GM18519 (cell line): ENCODE measurements around the gene MRPS27.

ENCODE experiments used
- ATAC-seq: cut with Tn5 transposase; IDR thresholded peaks from one replicate; pipeline ENCODE4 v1.9.1; 2021; ENCODE audit warnings: mild to moderate bottlenecking, moderate library complexity; ENCODE audit not compliant: unreplicated experiment, low FRiP score

The MRPS27 gene

DNA sequence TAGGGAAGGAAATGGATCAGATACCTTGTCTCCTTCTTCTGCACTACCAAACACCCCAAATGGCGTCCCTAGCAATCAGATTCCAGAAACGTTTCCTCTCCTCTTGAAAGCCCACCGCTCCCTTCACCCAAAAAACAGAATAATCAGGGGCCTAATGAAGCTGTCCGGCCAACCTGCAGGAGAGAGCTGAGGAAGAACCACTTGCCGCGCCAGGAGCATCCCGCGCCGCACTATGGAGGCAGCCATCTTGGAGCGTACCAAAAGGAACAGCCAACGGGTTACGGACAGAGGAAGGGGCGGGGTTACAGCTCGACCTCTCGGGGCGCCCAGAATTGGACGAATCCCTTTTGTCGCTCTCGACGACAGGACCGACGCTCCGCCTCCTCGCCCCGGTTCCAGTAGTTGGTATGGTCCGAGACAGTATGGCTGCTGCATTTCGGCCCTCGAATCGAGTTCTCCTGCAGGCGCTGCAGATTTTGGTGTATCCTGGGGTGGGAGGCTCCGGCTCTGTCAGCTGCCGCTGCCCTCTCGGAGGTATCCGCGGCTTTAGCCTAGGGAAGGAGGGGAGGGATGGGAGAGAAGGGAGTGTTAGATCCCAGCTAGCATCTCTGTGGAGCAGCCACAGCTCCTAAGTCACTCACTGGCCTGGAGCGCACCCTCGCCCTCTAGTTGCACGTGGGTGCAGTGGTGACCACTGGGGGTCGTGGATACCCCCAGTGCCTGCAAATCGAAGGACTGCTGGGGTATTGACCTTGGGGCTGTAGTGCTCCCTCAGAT, at the start of gene MRPS27, which contains the start of gene PTCD2:
TSS of gene MRPS27 (minus strand) at position 265 of the 777 bp plus-strand sequence. CDS start at position 246, 19 bp downstream.
TSS of gene PTCD2 (plus strand) at position 398 of the 777 bp plus-strand sequence. CDS start at position 408, 10 bp downstream.
- ATAC-seq, result peak; percentile 94

DNA sequence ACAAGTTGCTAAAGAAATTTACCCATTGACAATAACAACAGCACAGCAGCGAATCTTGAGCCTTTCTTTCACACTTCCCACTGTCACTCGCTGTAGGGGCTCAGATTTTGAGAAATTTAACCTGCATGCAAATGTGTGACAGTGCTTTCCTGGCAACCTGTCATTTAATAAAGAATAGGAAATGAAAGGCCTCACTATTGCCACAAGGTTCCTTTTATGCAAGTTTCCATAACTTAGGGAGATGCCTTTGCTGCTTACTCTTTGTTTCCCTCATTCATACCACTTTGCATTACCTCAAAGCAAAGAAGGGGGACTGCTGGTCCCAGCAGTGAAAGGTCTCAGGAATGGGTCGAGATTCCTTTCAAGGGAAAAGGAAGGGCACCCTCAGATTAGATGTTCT, 49.7 kb upstream of the MRPS27 start:
- no peak for ATAC-seq

DNA sequence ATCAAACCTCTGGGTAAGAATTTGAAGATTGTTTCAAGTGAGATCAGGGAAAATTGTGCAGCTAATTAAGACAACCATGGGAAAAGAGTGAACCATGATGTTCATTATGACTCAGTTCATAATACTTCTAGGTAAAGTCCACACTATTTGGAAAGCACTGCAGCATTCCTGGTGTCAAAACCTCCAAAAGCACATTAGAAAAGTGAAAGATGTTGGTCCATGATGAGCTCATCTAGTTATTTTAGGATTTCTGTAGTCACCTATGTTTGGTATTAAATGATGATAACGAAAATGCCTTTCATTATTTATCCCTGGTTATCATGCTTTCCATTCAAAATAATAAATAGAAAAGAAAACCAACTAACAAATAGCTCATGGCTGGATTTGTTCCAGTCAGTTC, 49.3 kb upstream of the MRPS27 start:
- ATAC-seq, result no peak

DNA sequence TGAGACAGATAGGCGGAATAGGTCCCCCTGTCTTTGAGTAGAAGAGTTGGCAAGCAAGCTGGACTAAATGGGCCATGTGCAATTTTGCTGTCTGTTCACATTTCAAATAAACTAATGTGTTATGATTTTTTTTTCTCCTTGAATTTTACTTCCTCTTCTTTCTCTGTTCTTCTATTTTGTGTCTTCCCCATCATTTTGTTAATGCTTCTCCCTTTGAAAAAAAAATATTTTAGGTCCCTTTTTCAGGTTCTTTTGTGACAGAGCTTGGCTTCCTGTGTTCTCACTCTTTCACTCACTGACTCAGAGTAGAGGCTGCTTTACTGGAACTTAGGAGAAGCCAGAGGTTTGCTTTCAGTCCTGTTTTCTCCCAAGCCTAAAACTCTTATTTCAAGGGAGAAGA, 48.2 kb upstream of the MRPS27 start:
- no peak for ATAC-seq

DNA sequence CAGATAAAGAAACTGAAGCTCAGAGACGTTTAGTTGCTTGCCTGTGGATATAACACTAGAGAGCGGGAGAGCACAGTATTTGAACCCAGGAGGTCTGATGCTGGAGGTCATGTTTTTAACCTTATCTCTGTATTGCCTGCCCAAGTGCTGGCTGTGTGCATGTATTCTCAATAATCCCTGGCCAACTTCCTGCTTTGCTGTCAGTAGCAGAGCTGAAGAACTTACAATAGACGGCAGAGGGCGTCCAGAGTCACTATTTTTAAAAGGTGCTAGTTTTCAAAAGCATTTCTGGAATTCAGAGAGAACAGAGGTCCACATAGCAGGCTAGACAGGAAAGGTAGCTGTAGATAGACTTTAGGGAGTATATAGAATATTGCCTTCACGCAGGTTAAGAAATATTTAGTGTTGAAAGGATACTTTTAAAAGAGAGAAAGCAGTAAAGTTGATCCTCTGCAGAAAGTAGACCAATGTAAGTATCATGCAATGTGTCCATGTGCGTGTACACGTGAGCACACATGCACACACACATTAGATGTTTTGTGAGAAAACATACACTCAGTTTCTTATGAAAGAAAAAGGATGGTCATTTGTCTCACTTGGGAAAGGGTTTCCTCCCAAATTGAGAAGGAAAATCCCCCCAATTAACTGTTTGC, 46.4 kb upstream of the MRPS27 start:
- peak; percentile 65 for ATAC-seq

DNA sequence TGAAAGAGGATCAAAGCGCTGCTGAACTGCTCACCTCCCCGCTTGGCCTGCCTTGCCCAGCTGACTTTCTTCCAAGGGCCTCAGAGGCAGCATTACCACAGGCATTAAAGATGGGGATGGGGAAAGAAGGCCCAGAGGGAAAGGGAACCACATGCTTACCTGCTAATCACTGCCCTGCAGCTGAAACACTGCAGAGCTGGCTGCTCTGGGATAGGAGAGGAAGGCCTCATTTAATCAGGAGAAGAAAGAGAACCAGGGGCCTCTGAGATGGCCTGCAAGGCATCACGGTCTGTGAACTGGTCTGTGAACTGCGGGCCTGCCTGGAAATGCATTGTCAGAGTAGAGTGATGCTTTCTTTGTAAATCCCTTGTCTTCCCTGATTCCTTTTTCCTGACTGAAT, 44.9 kb upstream of the MRPS27 start:
- no peak for ATAC-seq

DNA sequence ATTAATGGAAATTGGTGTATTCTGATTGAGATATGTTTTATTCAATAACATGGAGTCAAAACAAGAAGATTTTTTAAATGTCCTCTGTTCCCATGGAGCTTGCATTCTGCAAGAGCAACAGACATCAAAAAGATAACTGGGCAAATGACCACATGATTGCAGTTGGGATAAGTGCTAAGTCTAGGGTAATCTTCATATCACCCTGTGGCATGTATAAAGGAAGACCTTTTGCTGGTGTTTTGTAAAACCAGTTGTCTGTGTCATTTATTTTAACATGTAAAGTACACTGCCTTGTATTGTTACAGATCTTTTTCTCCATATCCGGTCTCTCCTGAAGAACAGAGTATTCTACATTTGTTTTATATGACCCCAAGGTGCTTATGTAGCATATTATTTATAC, 44.1 kb upstream of the MRPS27 start:
- no peak for ATAC-seq

DNA sequence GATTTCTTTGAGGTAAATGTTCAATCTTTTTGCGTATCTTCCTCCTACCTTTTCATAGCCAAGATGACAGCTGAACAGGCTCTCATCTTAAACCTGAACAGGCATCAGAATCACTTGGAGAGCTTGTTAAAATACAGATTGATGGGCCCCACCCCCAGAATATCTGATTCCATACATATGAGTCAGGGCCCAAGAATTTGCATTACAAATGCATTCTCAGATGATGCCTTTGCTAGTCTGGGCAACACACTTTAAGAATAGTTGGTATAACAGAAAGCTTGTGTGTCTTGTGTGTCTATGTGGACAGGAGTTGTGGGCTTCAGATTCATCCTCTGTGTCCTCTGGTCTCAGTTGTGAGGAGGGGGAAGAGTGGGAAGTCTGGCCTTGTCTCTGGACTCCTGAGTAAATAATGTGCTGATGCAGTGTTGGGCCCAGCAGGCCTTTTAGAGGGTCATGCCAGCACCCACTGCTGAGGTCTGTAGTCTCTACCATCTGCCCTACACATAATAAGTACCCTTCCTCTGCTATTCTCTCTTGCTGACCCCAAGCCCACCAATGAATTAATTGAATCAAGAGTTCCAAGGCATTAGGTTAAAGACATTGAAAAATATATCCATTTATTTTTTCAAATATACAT, 43.2 kb upstream of the MRPS27 start:
- no peak for ATAC-seq

DNA sequence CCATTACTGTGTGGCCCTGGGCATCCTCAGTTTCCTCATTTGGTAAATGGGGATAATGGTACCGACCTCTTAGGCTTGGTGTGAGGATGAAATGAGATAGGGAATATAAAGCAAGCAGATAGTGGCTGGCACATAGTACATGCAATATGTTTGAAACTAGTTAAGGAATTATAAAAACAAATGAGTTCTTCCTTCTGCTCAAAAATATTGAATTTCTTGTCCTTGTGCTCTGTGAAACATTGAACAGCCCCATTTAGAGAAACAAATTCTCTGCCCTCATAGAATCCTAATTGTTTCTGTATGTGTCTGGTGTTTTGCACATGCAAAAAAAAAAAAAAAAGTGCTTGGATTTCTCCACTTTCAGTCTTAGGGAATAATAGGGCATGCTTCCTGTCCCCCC, 39.8 kb upstream of the MRPS27 start:
- no peak for ATAC-seq

DNA sequence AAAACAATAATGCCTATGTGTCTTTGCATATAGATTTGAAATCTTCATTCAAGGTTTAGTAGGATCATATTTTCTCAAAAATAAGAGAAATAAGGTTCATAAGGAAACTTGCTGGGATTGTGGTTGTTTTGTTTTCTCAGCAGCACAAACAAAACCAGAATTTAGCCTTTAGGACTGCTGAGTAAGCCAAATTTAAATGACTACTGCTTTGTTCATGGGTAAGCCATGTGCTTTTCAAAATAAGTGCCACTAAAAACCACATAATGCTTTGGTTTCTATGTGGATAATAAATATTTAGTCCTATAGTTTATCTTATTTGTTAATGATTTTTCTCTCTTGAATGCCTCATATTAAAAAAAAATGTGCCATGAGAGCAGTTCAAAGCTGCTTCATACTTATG, 38.9 kb upstream of the MRPS27 start:
- ATAC-seq, result no peak

DNA sequence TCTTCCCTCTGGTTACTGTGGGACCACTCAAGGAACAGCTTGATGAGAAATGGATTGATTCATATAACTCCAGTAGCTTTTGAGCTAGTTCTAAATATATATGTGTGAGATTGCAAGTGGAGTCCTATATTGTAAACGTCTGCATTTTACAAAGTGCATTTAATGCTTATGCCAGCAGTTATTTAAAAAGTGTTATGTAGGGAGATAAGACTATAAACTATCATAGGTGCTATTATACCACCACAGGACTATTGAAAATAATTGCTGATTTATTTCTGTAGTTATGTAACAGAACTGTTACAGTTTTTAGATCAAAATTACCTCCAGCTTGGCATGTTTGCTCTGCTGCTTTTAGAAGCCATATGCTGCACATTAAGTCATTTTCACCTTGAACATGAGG, 36.3 kb upstream of the MRPS27 start:
- ATAC-seq, result no peak

DNA sequence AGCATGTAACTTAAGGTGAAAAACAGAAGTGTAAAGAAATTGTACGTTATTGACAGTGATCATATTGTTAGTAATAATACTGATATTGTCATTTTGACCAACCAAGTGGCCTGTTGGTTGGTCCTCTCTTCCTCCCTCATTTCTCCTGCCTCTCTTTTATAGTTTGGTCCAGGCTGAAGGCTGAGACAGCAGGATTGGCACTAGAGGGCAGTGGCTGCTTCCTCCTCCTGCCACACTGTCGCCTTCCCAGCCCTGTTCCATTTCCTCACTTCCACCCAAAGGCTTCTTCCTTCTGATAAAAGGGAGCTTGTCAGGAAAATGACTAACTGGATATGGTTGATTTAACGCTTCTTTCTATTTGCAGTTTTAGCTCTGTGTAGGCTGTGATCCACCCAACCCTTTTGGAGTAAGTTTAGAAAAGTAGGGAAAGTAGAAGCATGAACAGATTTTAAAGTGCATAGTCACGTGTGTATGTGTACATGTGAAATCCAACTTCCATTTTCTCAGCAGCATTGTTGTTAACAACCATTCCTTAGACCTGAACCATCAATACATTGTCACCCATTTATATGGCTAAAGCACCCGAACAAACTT, 35.8 kb upstream of the MRPS27 start:
- ATAC-seq, result no peak

DNA sequence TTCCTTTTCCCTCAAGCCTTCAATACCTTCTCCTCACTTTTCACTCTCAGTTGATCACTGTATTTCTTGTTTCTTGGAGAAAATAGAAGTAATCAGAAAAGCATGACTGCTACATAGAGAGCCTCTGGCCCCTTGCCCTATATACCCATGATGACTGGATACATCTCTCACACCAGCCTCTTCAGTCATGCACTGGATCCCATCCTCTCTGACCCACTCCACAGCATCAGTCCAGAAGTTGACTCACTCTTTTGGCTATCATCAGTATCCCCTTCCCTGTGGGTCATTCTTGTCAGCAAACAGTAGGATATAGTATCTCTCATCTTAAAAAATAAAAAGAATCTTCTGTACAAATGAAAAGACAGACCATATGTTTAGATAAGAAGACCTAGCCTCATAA, 33.0 kb upstream of the MRPS27 start:
- no peak for ATAC-seq

DNA sequence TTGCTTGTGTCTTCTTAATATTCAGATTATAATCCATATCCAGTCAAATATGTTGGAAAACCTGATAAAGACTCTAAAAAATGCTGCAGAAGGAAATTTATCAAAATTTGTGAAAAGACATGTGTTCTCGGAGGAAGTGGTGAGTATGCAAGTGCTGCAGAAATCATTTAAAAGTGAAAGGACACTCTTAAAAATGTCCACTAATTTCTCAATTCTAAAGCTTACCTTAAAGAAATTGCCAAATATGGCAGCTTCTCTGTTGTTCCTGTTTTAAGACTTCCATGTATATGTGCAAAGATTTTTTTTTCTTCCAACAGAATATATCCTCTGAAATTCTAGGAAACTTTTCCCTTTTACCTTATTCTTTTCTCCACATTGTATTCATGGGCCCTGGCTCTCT, 32.6 kb upstream of the MRPS27 start:
- ATAC-seq, result no peak

DNA sequence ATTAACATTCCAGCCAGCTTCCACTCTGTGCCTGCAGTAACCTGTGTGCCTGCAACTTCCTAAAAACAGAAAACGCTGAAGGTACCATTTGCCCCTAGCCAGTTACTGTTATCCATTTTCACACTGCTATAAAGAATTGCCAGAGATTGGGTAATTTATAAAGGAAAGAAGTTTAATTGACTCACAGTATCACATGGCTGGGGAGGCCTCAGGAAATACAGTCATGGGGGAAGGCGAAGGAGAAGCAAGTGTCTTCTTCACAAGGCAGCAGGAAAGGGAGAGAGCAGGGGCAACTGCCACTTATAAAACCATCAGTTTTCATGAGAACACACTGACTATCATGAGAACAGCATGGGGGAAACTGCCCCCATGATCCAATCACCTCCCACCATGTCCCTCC, 31.3 kb upstream of the MRPS27 start:
- no peak for ATAC-seq

DNA sequence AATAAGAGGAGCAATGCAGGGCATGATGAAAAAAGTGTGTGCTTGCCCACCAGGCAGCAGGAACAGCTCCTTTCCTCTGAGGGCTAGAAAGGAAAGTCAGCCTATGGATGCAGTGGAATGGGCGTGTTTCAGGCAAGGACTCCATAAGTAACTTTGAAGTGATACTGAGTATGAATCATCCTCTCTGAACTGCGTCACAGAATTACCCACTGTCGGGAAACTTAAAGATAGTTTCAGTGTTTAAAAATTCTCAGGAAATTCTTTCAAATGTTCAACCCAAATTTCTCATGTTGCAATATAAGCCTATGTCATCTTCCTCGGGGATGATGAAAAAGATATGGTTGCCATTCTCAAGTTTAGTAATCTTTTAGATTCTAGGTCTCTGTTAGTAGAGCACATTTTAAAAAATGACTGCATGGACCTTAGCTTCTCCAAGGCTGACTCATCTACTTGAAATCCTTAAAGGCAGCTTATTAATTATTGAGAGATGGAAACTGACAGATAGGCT, 27.8 kb upstream of the MRPS27 start:
- no peak for ATAC-seq

DNA sequence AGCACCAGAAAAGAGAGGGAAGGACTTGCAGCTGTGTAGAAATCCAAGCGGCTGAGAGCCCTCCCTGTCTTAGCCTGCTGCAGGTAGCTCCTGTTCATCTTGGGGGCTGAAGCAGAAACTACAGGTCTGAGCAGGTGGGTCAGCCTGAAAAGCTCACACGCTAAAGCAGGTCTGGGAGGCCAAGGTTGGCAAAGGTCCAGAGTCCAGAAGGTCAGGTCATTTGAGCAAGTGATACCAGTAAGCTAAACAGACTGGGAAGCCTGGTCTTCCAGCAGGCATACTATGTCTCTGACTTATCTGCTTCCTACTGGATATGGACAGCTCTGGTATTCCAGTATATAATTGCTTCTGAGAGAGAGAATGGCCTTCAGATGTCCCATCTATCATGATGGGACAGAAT, 26.4 kb upstream of the MRPS27 start:
- no peak for ATAC-seq

DNA sequence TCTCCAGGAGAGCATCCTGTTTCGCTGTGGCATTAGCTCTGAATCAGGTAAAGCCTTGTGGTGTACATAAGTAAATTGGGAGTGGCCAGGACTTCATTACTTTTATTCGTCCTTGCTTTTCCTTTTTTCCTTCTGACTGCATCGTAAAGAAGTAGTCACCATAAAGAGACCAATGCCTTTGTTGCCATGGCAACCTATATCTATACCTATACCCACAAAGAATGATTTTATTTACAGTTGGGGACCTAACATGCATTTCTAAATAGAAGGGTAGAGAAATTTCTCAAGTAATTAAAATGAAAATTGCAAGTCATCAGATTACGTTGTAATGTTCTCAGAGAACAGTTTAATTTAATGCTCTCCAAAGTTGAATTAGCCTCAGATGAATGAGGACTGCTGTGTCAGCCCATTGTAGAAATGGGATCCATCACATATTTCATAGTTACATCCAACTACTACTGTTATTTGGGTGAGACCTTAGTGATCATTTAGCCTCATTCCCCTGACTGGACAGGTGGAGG, 18.7 kb upstream of the MRPS27 start:
- ATAC-seq, result no peak

DNA sequence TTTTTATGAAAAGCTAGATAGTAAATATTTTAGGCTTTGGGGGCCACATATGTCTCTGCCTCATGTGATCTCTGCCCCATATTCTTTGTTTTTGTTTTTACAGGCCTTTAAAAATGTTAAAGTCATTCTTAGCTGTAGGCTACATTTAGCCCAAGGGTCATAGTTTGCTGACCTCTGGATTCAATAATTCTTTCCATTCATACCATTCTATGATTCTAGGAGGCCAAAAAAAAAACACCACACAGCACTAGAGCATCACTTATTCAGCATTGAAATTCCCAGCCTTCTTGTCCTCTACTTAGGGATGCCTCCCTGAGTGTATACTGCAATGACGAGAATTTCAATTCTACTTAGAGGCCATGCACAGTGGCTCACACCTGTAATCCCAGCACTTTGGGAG, 17.1 kb upstream of the MRPS27 start:
- no peak for ATAC-seq

DNA sequence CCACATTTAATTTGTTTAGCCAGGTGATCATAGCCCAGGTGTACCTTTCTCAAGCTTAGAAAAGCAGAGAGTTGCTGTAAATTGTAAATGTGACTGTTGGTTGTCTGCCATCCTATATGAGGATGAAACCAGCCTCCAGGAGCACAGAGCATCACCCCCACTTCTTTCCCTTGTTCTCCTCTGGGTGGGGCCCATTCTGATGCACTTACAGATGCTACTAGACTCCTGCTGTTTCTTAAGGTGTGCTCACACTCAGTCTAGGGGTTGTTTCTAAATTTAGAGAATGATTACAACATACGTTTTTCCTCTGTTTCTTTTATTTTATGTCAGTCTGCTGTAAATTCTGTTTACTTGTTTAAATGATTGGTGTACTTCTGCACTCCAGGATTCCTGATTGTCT, 10.7 kb upstream of the MRPS27 start:
- ATAC-seq, result no peak

DNA sequence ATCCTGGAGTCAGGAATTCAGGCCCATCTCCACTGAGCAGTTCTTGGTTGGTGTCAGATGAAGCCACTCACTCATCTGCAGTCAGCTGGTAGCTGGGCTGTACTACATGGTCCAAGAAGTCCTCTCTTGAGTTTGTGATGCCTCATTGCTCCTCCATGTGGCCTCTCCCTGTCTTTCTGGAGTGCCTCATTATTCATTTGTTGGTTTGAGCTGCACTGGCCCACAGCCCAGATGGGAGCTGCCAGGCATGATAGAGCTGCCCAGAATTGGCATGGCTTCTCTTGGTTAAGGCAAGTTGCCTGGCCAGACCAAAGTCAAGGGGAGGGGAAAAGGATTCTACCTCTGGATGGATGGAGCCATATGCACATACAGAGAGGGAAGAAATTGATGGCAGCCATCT, 8.1 kb upstream of the MRPS27 start:
- ATAC-seq, result no peak
